Suprapubic skin (tissue), 4 donors: ENCODE results near the gene ZBTB5.

Experiments used
- EP300 ChIP-seq: sonication (generic); formaldehyde crosslinking; IDR thresholded peaks from one replicate; pipeline ENCODE4 v1.6.1; 2017; ENCODE audit warnings: antibody characterized with exemption
- POLR2A ChIP-seq, 2 donors: fragments of 450-650 bp; IDR thresholded peaks; one replicate each; pipeline ENCODE4 v1.6.1; 2017; ENCODE audit warnings: antibody characterized with exemption in 2 of 2, mild to moderate bottlenecking in 2 of 2, moderate library complexity in 2 of 2
- POLR2AphosphoS5 ChIP-seq, 3 donors: sonication (generic); formaldehyde crosslinking; IDR thresholded peaks; one replicate each; pipeline ENCODE4 v1.6.1; 2017; ENCODE audit warnings: antibody characterized with exemption in 3 of 3
- TF ChIP-seq, protein P1 (sequence below), 2 donors: fragments of 200-600 bp in 1 of 2; fragments of 450-650 bp in 1 of 2; sonication (generic) in 1 of 2; IDR thresholded peaks; one replicate each; pipeline ENCODE4 v1.5.1; 2016 to 2019; ENCODE audit warnings: antibody characterized with exemption in 2 of 2, mild to moderate bottlenecking in 1 of 2, moderate library complexity in 1 of 2

DNA sequence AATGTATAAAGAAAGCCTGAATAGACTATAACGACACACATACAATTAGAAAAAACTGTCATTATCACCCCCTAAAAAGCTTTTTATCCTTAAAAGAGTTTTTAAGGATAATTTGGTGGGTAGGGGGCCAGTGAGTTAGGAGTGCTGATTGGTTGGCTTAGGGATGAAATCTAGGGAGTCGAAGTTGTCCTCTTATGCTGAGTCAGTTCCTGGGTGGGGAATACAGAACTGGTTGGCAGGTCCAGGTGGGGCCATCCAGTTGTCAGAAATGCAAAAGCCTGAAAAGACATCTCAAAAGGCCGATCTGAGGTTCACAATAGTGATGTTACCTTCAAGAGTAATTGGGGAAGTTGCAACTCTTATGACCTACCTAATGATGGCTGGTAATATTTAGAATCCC is 13.6 kb downstream of the ZBTB5 start:
- TF ChIP-seq, protein P1, sequence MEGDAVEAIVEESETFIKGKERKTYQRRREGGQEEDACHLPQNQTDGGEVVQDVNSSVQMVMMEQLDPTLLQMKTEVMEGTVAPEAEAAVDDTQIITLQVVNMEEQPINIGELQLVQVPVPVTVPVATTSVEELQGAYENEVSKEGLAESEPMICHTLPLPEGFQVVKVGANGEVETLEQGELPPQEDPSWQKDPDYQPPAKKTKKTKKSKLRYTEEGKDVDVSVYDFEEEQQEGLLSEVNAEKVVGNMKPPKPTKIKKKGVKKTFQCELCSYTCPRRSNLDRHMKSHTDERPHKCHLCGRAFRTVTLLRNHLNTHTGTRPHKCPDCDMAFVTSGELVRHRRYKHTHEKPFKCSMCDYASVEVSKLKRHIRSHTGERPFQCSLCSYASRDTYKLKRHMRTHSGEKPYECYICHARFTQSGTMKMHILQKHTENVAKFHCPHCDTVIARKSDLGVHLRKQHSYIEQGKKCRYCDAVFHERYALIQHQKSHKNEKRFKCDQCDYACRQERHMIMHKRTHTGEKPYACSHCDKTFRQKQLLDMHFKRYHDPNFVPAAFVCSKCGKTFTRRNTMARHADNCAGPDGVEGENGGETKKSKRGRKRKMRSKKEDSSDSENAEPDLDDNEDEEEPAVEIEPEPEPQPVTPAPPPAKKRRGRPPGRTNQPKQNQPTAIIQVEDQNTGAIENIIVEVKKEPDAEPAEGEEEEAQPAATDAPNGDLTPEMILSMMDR (IDR thresholded peaks at IDR 0.05), result no peak
- TF ChIP-seq POLR2A (IDR thresholded peaks at IDR 0.05) (no peak), POLR2AphosphoS5 (IDR thresholded peaks at IDR 0.05) (no peak), EP300 (no peak)
